ENCODE results near the gene NFE2L1. TPM values are rescaled to one million over a fixed set of nuclear protein-coding genes. Genes with fewer than 3 reads are reported as not detected.

The NFE2L1 gene
- total and polyA plus RNA-seq, 9 of the 15 experiments (the other 6 are each of a cell fraction or from before 2014, with no cell fraction given): 2.0 to 68.6 (median 39.7) TPM

DNA sequence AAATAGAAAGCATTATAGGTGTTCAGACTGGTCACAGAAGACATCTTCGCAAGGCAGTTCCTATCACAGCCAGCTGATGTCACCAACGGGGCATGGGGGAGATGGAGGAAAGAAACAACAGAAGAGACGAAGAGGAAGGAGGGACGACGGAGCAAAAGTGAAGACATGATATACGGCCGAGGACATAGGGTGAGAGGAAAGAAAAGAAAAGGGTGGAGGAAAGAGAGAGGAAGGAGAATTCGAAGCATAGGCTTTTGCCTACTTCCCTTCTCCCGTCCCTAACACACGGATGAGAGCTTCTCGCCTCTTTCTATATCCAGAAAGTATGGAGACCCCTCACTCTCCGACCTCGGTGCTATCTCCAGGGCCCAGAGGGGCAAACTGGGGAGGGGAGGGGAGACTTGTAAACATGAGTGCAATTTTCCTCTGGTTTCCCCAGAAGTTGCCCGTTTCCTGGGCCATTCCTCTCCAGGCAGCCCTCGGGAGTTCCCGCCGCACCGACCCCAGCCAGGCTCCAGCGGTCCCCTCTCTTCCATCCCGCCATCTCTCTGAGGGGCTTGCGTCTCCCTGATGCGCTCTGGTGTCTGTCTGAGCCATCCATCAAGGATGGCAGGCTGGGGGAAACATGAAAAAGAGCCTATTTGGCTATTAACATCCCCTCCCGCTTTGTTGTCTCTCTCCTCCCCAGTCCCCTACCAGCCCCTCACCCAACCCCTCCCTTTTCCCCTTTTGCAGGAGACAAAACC, 36.6 kb upstream of the NFE2L1 start (continued):
- TF ChIP-seq ZNF644 (tag; IDR thresholded peaks at IDR 0.05; ENCODE audit: low read depth): 0 out of 2 replicates have a peak, but pooled peaks have one; percentile 27
- TF ChIP-seq EHMT2 (IDR thresholded peaks at IDR 0.05): 0 out of 2 replicates have a peak, but pooled peaks have one; percentile 70
- TF ChIP-seq PTTG1 (tag; IDR thresholded peaks at IDR 0.05; ENCODE audit: low read depth): no peak
- TF ChIP-seq ELK1 (CRISPR knock-in tag; IDR thresholded peaks at IDR 0.05): no peak
- TF ChIP-seq MAFF (IDR thresholded peaks at IDR 0.05; ENCODE audit: low read length): no peak
- TF ChIP-seq KLF13 (tag; IDR thresholded peaks at IDR 0.05; ENCODE audit: borderline replicate concordance, low read depth): no peak
- no peak for TF ChIP-seq GABPB1 (CRISPR knock-in tag; IDR thresholded peaks at IDR 0.05)
- no peak for TF ChIP-seq NEUROD1 (IDR thresholded peaks at IDR 0.05; ENCODE audit: borderline replicate concordance, low read depth, low read length, partially characterized antibody)
- TF ChIP-seq HIVEP1 (CRISPR knock-in tag; IDR thresholded peaks at IDR 0.05): 0 out of 2 replicates have a peak, but pooled peaks have one; percentile 45
- no peak for TF ChIP-seq TCF7 (IDR thresholded peaks at IDR 0.05; ENCODE audit: borderline replicate concordance)
- peak; percentile 34; the same call in 1 of the 2 replicates for TF ChIP-seq JUND (IDR thresholded peaks at IDR 0.05; ENCODE audit: borderline replicate concordance, low read depth, low read length)
- peak; percentile 48; the same call in 1 of the 3 replicates for TF ChIP-seq JUND (tag; IDR thresholded peaks at IDR 0.05; ENCODE audit: borderline replicate concordance, low read depth, low read length)
- no peak for TF ChIP-seq BHLHE40 (IDR thresholded peaks at IDR 0.05; ENCODE audit: low read length)
- no peak for TF ChIP-seq NCOA1 (IDR thresholded peaks at IDR 0.05; ENCODE audit: low read depth)
- TF ChIP-seq ZNF143 (CRISPR knock-in tag; IDR thresholded peaks at IDR 0.05): no peak
- TF ChIP-seq CHD4 (IDR thresholded peaks at IDR 0.05; ENCODE audit: insufficient read depth, insufficient replicate concordance, low read depth, low read length, poor library complexity, severe bottlenecking): no peak
- no peak for TF ChIP-seq ZNF431 (CRISPR knock-in tag; IDR thresholded peaks at IDR 0.05)
- peak; percentile 56; the same call in 1 of the 2 replicates for TF ChIP-seq MECOM (CRISPR knock-in tag; IDR thresholded peaks at IDR 0.05)
- TF ChIP-seq NFIX (CRISPR knock-in tag; IDR thresholded peaks at IDR 0.05; ENCODE audit: low read depth): no peak
- no peak for TF ChIP-seq RBM14 (IDR thresholded peaks at IDR 0.05; ENCODE audit: borderline replicate concordance, insufficient read depth, low read depth, low read length)
- no peak for TF ChIP-seq E4F1 (CRISPR knock-in tag; IDR thresholded peaks at IDR 0.05; ENCODE audit: borderline replicate concordance)
- TF ChIP-seq HES1 (IDR thresholded peaks at IDR 0.05; ENCODE audit: low read depth): no peak
- TF ChIP-seq YY1 (IDR thresholded peaks at IDR 0.05; ENCODE audit: borderline replicate concordance in 1 of 3, control insufficient read depth in 1 of 3, extremely low read depth in 1 of 3, insufficient read depth in 3 of 3, insufficient read length in 1 of 3, insufficient replicate concordance in 2 of 3, low read depth in 1 of 3, low read length in 2 of 3): peak in 1 of 3 experiments; percentile 59
- TF ChIP-seq HDAC2 (IDR thresholded peaks at IDR 0.05): peak; percentile 58; the same call in 1 of the 2 replicates
